SK-N-SH (cell line): Measurements from ENCODE around the gene ANAPC16. TPM values are rescaled to one million over a fixed set of nuclear protein-coding genes. Genes with fewer than 3 reads are reported as not detected.

ENCODE experiments used
- CTCF ChIA-PET: fragments of 300-600, 350-600 bp; formaldehyde crosslinking; extraction: SDS; loops from one replicate; lab custom pipeline; 2021; lab: Yijun Ruan, JAX
- POLR2A ChIA-PET: fragments of 350-600 bp; sonication (Branson Sonifier 250); formaldehyde crosslinking; extraction: SDS; loops from one replicate; lab custom pipeline; 2020; ENCODE audit warnings: antibody characterized with exemption, inconsistent platforms; lab: Yijun Ruan, JAX
- DNase-seq: peaks from one replicate; pipeline ENCODE4 v3.0.0; 2012
- H2AFZ ChIP-seq: fragments of 200-600 bp; sonication (generic); 2 replicates; pipeline ENCODE4 v1.8.1; 2016; ENCODE audit warnings: antibody characterized with exemption, mild to moderate bottlenecking, low read depth
- H3F3A ChIP-seq: fragments of 200-600 bp; sonication (generic); replicated peaks from 2 replicates; pipeline ENCODE3; 2016; ENCODE audit warnings: antibody characterized with exemption, mild to moderate bottlenecking; ENCODE audit not compliant: insufficient read depth
- H3K27ac ChIP-seq, 2 experiments: fragments of 200-500 bp in 1 of 2; fragments of 200-600 bp in 1 of 2; sonication (Bioruptor generic) in 1 of 2; sonication (generic), shearing (Covaris generic) in 1 of 2; 2 replicates each; pipeline versions ENCODE4 v1.5.1 to v1.6.1; 2014 to 2016; ENCODE audit warnings: low read depth in 2 of 2, inconsistent platforms in 1 of 2, low read length in 1 of 2, mild to moderate bottlenecking in 1 of 2, mixed read lengths in 1 of 2
- H3K27me3 ChIP-seq: fragments of 200-600 bp; sonication (generic), shearing (Covaris generic); 2 replicates; pipeline ENCODE4 v1.6.1; 2016; ENCODE audit warnings: mixed run types; ENCODE audit not compliant: insufficient read depth
- H3K36me3 ChIP-seq, 2 experiments: fragments of 200-500 bp in 1 of 2; fragments of 200-600 bp in 1 of 2; sonication (Bioruptor generic) in 1 of 2; sonication (generic) in 1 of 2; replicated peaks in 1 of 2; 2 replicates each; pipeline versions ENCODE3 to v1.5.1; 2014 to 2016; ENCODE audit warnings: low read length in 1 of 2, mild to moderate bottlenecking in 1 of 2; ENCODE audit not compliant: insufficient read depth in 2 of 2, control insufficient read depth in 1 of 2
- H3K4me1 ChIP-seq, 2 experiments: fragments of 200-500 bp in 1 of 2; fragments of 200-600 bp in 1 of 2; sonication (Bioruptor generic) in 1 of 2; sonication (generic), shearing (Covaris generic) in 1 of 2; 2 replicates each; pipeline versions ENCODE4 v1.5.1 to v1.6.1; 2014 to 2016; ENCODE audit warnings: low read depth in 1 of 2, low read length in 1 of 2, mixed run types in 1 of 2; ENCODE audit not compliant: insufficient read depth in 2 of 2, control insufficient read depth in 1 of 2
- H3K4me2 ChIP-seq: fragments of 200-600 bp; sonication (generic), shearing (Covaris generic); 2 replicates; pipeline ENCODE4 v1.6.1; 2017; ENCODE audit warnings: mixed run types
- H3K4me3 ChIP-seq, 2 experiments: fragments of 200-500 bp in 1 of 2; fragments of 200-600 bp in 1 of 2; sonication (Bioruptor generic) in 1 of 2; sonication (generic), shearing (Covaris generic) in 1 of 2; 2 replicates each; pipeline versions ENCODE4 v1.5.1 to v1.8.1; 2014 to 2016; ENCODE audit warnings: low read depth in 2 of 2, inconsistent platforms in 1 of 2, low read length in 1 of 2, mild to moderate bottlenecking in 1 of 2, mixed read lengths in 1 of 2, moderate library complexity in 1 of 2
- H3K79me2 ChIP-seq: fragments of 200-600 bp; sonication (generic); 2 replicates; pipeline ENCODE4 v1.8.1; 2017; ENCODE audit warnings: mild to moderate bottlenecking; ENCODE audit not compliant: insufficient read depth
- H3K9ac ChIP-seq: fragments of 200-600 bp; sonication (generic); 2 replicates; pipeline ENCODE4 v1.6.1; 2017; ENCODE audit warnings: mixed run types
- H3K9me2 ChIP-seq: fragments of 200-600 bp; sonication (generic); 2 replicates; pipeline ENCODE4 v1.6.1; 2017; ENCODE audit warnings: mixed run types
- H3K9me3 ChIP-seq: fragments of 200-600 bp; sonication (generic); 2 replicates; pipeline ENCODE4 v1.6.1; 2017; ENCODE audit warnings: mixed run types, mild to moderate bottlenecking, moderate library complexity
- H4K20me1 ChIP-seq: fragments of 200-600 bp; sonication (generic); 2 replicates; pipeline ENCODE4 v1.6.1; 2017; ENCODE audit warnings: mild to moderate bottlenecking, mixed run types; ENCODE audit not compliant: insufficient read depth
- EZH2phosphoT487 ChIP-seq: fragments of 200-600 bp; sonication (generic); IDR thresholded peaks from 2 replicates; pipeline ENCODE4 v1.6.1; 2017; ENCODE audit warnings: low read depth, mixed run types, mild to moderate bottlenecking, antibody characterized with exemption, moderate library complexity, borderline replicate concordance
- GATA2 ChIP-seq: sonication (generic); formaldehyde crosslinking; IDR thresholded peaks from 2 replicates; pipeline ENCODE4 v1.5.0; 2020; ENCODE audit warnings: mild to moderate bottlenecking, missing genetic modification reagents
- JUND ChIP-seq: IDR thresholded peaks from 2 replicates; pipeline ENCODE4 v1.4.0; 2012
- NFIC ChIP-seq: IDR thresholded peaks from 2 replicates; pipeline ENCODE4 v1.4.0; 2012; ENCODE audit warnings: borderline replicate concordance
- REST ChIP-seq: IDR thresholded peaks from 2 replicates; pipeline ENCODE4 v1.6.1; 2012; ENCODE audit warnings: mild to moderate bottlenecking, low read depth, low read length, moderate library complexity
- RFX5 ChIP-seq: IDR thresholded peaks from 2 replicates; pipeline ENCODE4 v1.6.1; 2012; ENCODE audit warnings: mild to moderate bottlenecking, improper control_type of control experiment, low read length
- TCF12 ChIP-seq: IDR thresholded peaks from 2 replicates; pipeline ENCODE4 v1.4.0; 2012
- USF2 ChIP-seq: fragments of 150-350 bp; IDR thresholded peaks from 2 replicates; pipeline ENCODE4 v1.6.1; 2017; ENCODE audit warnings: antibody characterized with exemption, low read length, low read depth, borderline replicate concordance
- WGBS: methylation state at CpG from one replicate; pipeline ENCODE4 v1.1.6; 2017; ENCODE audit warnings: low lambda C conversion rate; 5-methylcytosine and 5-hydroxymethylcytosine counted together
- polyA plus RNA-seq, 3 experiments: library from polyadenylated mRNA; depleted of rRNA; stranded (reverse); fragments of >200 nt; gene quantifications; 2 replicates each; pipeline ENCODE4 v1.2.3, GENCODE V29; 2012
- TF ChIP-seq, protein P1 (sequence below): fragments of 150-350 bp; IDR thresholded peaks from 2 replicates; pipeline ENCODE4 v1.6.1; 2016; ENCODE audit warnings: mild to moderate bottlenecking, low read depth, low read length
- TF ChIP-seq, protein P2 (sequence below): IDR thresholded peaks from 2 replicates; pipeline ENCODE4; 2012
- TF ChIP-seq, protein P3 (sequence below): IDR thresholded peaks from 2 replicates; pipeline ENCODE4 v1.4.0; 2012; ENCODE audit warnings: low read depth, borderline replicate concordance

ANAPC16 gene
- polyA plus RNA-seq, 1 of the 3 experiments (the other 2 are of a cell fraction), result 45.2 TPM

DNA sequence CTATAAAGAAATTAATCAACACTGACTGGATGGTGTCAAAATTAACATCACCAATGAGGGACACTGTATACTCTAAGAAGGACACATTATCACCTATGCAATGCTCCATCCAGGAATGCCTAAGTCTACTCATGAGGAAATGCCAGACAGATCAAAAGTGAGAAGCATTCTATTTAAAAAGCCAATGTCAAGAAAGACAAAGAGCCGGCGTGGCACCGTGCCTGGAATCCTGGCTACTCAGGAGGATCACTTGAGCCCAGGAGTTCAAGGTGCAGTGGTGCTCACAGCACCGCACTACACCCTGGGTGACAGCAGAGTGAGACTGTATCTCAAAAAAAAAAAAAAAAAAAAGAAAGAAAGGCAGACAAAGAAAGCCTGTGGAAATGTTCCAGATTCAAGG lies 45.5 kb upstream of the ANAPC16 start:
- Histone ChIP-seq H3K9me2 (no peaks in the 10 kb centered on the region), H3K36me3 (no peaks in the 10 kb centered on the region), H3K9ac (no peak overlapping the region), H3K79me2 (no peaks in the 10 kb centered on the region), H4K20me1 (no peaks in the 10 kb centered on the region), H3F3A (peaks cover 51% of the 10 kb centered on the region), H3K4me3 (no peak overlapping the region), H2AFZ (no peak overlapping the region), H3K27me3 (no peaks in the 10 kb centered on the region), H3K4me2 (peak overlapping the region; percentile 10; the same call in 1 of the 2 replicates), H3K9me3 (no peaks in the 10 kb centered on the region), H3K27ac (peak overlapping the region in 1 of 2 experiments; percentile 83; a peak in 3 of 4 replicates), H3K4me1 (peaks cover 12 to 30% of the 10 kb centered on the region in 2 experiments)
- ChIA-PET POLR2A (no interaction called here), CTCF (no interaction called here)
- TF ChIP-seq NFIC (peak; percentile 7; the same call in 1 of the 2 replicates), REST (no peak)
- WGBS, result 89% methylated on average over 4 of the region's 4 CpGs
- DNase-seq, result no peak

GRCh38 chr10:72170733-72171132 lies 45.1 kb upstream of the ANAPC16 start:
- TF ChIP-seq, protein P1, sequence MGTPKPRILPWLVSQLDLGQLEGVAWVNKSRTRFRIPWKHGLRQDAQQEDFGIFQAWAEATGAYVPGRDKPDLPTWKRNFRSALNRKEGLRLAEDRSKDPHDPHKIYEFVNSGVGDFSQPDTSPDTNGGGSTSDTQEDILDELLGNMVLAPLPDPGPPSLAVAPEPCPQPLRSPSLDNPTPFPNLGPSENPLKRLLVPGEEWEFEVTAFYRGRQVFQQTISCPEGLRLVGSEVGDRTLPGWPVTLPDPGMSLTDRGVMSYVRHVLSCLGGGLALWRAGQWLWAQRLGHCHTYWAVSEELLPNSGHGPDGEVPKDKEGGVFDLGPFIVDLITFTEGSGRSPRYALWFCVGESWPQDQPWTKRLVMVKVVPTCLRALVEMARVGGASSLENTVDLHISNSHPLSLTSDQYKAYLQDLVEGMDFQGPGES, result no peak
- TF ChIP-seq JUND, result no peak
- TF ChIP-seq USF2, result no peak
- no peak for TF ChIP-seq GATA2 (CRISPR knock-in tag)
- no peak for TF ChIP-seq EZH2phosphoT487
- no peak for TF ChIP-seq TCF12
- TF ChIP-seq, protein P2, sequence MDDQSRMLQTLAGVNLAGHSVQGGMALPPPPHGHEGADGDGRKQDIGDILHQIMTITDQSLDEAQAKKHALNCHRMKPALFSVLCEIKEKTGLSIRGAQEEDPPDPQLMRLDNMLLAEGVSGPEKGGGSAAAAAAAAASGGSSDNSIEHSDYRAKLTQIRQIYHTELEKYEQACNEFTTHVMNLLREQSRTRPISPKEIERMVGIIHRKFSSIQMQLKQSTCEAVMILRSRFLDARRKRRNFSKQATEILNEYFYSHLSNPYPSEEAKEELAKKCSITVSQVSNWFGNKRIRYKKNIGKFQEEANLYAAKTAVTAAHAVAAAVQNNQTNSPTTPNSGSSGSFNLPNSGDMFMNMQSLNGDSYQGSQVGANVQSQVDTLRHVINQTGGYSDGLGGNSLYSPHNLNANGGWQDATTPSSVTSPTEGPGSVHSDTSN, result no peak
- TF ChIP-seq RFX5, result no peak
- TF ChIP-seq, protein P3, sequence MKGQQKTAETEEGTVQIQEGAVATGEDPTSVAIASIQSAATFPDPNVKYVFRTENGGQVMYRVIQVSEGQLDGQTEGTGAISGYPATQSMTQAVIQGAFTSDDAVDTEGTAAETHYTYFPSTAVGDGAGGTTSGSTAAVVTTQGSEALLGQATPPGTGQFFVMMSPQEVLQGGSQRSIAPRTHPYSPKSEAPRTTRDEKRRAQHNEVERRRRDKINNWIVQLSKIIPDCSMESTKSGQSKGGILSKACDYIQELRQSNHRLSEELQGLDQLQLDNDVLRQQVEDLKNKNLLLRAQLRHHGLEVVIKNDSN, result no peak
- Histone ChIP-seq H3K27ac (peak overlapping the region; percentile 5 to 83; a peak in 3 of 4 replicates), H3K27me3 (no peaks in the 10 kb centered on the region), H3K36me3 (no peaks in the 10 kb centered on the region), H3K79me2 (no peaks in the 10 kb centered on the region), H3K4me2 (peak overlapping the region; percentile 10; the same call in 1 of the 2 replicates), H3K9me2 (no peaks in the 10 kb centered on the region), H3K9ac (no peak overlapping the region), H3K4me3 (no peak overlapping the region), H3F3A (peaks cover 56% of the 10 kb centered on the region), H2AFZ (no peak overlapping the region), H3K9me3 (no peaks in the 10 kb centered on the region), H4K20me1 (no peaks in the 10 kb centered on the region), H3K4me1 (peaks cover 12 to 35% of the 10 kb centered on the region in 2 experiments)
- DNase-seq, result no peak
- 69% methylated on average over 4 of the region's 4 CpGs for WGBS
- CTCF ChIA-PET, result no interaction called here
- POLR2A ChIA-PET, result no interaction called here
